ENCODE data around the gene ADNP2.

Gene ADNP2

DNA sequence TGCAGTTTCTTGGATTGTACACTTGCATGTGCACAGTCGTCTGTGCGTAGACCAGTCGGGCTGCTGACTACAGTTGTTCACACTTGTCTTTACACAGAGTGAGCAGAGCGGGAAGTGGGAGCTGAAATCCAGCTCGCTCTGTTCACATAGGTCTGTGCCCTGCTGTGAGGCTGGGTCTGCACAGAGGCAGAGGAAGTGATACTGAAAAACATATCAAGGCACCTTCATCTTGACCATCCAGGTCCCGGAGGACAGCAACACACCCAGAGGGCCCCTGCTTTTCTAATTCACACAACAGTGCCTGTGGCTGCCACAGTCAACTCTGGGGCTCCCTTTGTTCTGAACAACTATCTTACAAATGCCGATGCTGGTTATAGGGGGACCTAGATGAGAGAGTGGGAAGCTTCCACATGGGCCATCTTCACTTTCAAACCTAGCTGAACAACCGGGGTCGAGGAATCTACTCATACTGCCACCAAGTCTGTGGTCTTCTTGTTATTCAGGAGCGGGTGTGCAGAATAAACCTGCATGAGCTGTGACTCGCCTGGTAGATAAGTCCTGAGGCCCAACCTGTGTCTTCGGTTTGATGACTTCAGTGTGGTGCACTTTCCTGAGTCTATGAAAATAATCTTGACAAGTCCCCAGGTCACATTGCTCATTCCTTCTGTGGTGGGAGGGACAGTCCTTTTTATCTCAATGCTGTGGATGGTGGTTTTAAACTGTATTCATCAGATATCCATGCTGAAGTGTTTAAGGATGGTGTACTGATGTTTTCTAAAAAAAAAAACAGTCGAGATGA is 3.5 kb upstream of the ADNP2 start:
- H3K27me3 ChIP-seq: no peaks in the 10 kb centered on the region
- no peak overlapping the region for H3K4me3 ChIP-seq (ENCODE audit: low read depth in 1 of 2, low read length in 1 of 2)
- no peak overlapping the region for H3K27ac ChIP-seq
- H3K4me1 ChIP-seq (ENCODE audit: control insufficient read depth in 1 of 2, insufficient read depth in 1 of 2, low read depth in 1 of 2, low read length in 1 of 2): peaks cover 8 to 12% of the 10 kb centered on the region in 2 experiments
- H3K9me3 ChIP-seq: no peaks in the 10 kb centered on the region
- H3K36me3 ChIP-seq: no peaks in the 10 kb centered on the region
- TF ChIP-seq, protein P1, sequence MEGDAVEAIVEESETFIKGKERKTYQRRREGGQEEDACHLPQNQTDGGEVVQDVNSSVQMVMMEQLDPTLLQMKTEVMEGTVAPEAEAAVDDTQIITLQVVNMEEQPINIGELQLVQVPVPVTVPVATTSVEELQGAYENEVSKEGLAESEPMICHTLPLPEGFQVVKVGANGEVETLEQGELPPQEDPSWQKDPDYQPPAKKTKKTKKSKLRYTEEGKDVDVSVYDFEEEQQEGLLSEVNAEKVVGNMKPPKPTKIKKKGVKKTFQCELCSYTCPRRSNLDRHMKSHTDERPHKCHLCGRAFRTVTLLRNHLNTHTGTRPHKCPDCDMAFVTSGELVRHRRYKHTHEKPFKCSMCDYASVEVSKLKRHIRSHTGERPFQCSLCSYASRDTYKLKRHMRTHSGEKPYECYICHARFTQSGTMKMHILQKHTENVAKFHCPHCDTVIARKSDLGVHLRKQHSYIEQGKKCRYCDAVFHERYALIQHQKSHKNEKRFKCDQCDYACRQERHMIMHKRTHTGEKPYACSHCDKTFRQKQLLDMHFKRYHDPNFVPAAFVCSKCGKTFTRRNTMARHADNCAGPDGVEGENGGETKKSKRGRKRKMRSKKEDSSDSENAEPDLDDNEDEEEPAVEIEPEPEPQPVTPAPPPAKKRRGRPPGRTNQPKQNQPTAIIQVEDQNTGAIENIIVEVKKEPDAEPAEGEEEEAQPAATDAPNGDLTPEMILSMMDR (IDR thresholded peaks at IDR 0.05): no peak

DNA sequence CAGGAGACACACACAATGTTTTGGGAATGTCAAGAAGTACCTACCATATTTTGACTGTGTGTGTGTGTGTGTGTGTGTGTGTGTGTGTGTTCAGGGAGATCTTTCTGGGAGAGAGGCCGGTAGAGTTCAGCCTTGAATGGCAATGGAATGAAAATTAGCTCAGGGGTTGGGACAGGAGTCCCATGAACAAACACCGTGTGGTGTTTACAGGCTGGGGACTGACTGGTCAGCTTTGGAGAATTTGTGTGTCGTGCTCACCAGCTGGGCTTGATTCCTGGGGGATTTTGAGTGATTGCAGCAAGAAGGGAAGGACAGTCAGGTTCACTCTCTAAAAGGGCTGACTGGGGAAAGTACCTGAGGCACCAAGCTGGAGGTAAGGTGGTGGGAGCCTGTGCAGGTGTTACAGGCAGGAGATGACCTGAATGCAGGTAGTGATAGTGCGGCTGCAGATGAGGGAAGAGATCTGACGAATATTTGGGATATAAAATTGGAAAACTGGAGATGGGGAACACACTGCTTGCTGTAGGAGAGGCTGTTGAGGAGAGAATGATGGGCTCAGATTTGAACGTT is 2.5 kb upstream of the ADNP2 start:
- Histone ChIP-seq H3K27ac (no peak overlapping the region), H3K27me3 (no peaks in the 10 kb centered on the region)

DNA sequence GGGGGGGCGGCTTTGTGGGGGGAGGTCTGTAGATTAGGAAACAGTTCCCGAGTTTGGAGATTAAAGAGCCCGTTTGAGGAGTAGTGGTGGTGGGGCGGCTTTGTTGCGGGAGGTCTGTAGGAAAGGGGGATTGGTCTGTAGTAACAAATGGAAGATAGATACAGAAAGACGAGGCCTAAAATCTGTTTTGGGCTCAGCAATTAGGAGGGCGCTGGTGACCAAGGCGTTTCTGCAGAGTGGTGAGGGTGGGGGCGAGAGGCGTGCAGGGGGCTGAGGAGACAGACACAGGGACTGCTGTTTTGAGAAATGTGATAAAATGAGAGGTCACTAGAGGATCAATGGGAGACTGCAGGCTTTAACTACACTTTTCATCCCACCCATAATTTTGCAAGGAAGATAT is 1.6 kb upstream of the ADNP2 start:
- Histone ChIP-seq H3K4me3 (ENCODE audit: low read depth in 1 of 2, low read length in 1 of 2) (no peak overlapping the region), H3K27ac (peak overlapping the region; percentile 16), H3K27me3 (no peaks in the 10 kb centered on the region), H3K36me3 (no peaks in the 10 kb centered on the region), H3K4me1 (ENCODE audit: control insufficient read depth in 1 of 2, insufficient read depth in 1 of 2, low read depth in 1 of 2, low read length in 1 of 2) (peaks cover 8 to 16% of the 10 kb centered on the region in 2 experiments), H3K9me3 (no peaks in the 10 kb centered on the region)
- TF ChIP-seq, protein P1 (IDR thresholded peaks at IDR 0.05): no peak

More for the DNA sequence above, 2.5 kb upstream of the ADNP2 start:
- Histone ChIP-seq H3K36me3 (no peaks in the 10 kb centered on the region), H3K9me3 (no peaks in the 10 kb centered on the region), H3K4me3 (ENCODE audit: low read depth in 1 of 2, low read length in 1 of 2) (no peak overlapping the region), H3K4me1 (ENCODE audit: control insufficient read depth in 1 of 2, insufficient read depth in 1 of 2, low read depth in 1 of 2, low read length in 1 of 2) (peaks cover 8 to 16% of the 10 kb centered on the region in 2 experiments)
- TF ChIP-seq, protein P1 (IDR thresholded peaks at IDR 0.05): no peak

DNA sequence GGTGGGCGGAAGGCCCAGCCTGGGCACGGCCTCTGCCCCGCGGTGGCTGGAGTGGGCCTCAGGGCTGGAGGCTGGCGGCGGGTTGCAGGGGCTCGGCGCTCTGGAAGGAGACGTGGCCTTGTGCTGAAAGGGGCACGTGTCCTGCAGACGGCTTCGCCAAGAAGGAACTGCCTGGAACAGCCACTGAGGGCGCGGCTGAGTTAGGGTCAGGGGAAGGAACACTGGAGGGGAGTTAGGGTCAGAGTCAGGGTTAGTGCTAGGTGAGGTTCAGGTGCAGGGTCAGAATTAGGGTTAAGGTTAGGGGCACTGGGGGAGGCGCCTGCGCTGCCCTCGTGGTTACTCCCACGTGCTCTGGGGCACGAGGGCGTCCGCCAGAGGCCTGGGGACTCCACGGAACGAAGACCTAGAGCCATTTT is 933 bp upstream of the ADNP2 start:
- Histone ChIP-seq H3K27ac (peak overlapping the region; percentile 16), H3K4me1 (ENCODE audit: control insufficient read depth in 1 of 2, insufficient read depth in 1 of 2, low read depth in 1 of 2, low read length in 1 of 2) (peaks cover 8 to 16% of the 10 kb centered on the region in 2 experiments), H3K4me3 (ENCODE audit: low read depth in 1 of 2, low read length in 1 of 2) (no peak overlapping the region), H3K36me3 (no peaks in the 10 kb centered on the region), H3K9me3 (no peaks in the 10 kb centered on the region), H3K27me3 (no peaks in the 10 kb centered on the region)
- TF ChIP-seq, protein P1 (IDR thresholded peaks at IDR 0.05): no peak

DNA sequence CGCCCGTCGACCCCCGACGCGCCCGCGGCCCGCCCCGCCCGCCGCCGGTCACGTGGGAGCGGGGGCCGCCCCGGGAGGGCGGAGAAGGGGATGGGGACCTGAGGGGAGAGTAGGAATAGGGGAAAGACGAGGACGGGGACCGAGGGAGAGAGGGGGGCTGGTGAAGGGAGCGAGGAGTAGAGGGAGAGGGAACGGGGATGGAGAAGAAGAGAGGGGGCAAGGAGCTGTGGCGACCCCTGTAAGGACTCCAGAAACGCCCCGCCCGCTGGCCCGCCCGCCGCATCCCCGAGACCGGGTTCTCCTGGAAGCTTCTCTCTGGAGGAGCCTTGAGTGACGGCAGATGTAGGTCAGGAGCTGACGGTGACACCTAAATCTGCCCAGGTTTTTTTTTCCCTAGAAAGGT is 615 bp downstream of the ADNP2 start:
- peaks cover 8 to 16% of the 10 kb centered on the region in 2 experiments for H3K4me1 ChIP-seq (ENCODE audit: control insufficient read depth in 1 of 2, insufficient read depth in 1 of 2, low read depth in 1 of 2, low read length in 1 of 2)
- TF ChIP-seq, protein P1 (IDR thresholded peaks at IDR 0.05): no peak
- peak overlapping the region; percentile 63 to 72 for H3K4me3 ChIP-seq (ENCODE audit: low read depth in 1 of 2, low read length in 1 of 2)
- no peaks in the 10 kb centered on the region for H3K27me3 ChIP-seq
- no peaks in the 10 kb centered on the region for H3K36me3 ChIP-seq
- peak overlapping the region; percentile 69 for H3K27ac ChIP-seq
- no peaks in the 10 kb centered on the region for H3K9me3 ChIP-seq
